Stimulated activated CD4-positive, alpha-beta T cell treated with anti-CD3 and anti-CD28 coated beads, Interleukin-1b, Interleukin-23, amount 100 ng/mL, for 4 hours (primary cell): ENCODE data around the gene DTHD1.
A peak's percentile ranks its signal among the peaks of the same experiment; 100 is the strongest.

Experiments used
- DNase-seq, 2 donors: peaks; one replicate each; pipeline ENCODE4 v3.0.0-alpha.2; 2020; ENCODE audit warnings: low read depth in 2 of 2

Gene DTHD1

GRCh38 chr4:36313703-36314102 lies 32.3 kb downstream of the DTHD1 start:
- no peak for DNase-seq

GRCh38 chr4:36316607-36317006 lies 35.2 kb downstream of the DTHD1 start:
- no peak for DNase-seq

DNA sequence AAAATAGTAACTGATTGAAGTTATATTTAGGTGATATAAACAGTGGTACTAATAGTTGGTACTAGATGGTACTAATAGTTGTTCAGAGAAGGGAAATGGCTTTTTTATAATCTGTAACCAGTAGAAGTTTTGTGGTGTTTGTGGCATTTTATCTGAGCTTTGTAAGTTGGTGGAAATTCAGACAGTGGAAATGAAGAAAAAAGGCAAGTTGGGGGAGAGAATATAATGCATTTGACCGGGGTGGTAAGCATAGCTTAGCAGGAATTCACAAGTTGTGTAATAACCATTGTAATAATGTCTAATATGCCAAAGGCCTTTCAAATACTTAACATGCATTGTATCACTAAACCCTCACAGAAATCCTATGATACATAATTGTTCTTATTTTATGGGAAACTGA lies 36.3 kb downstream of the DTHD1 start:
- no peak for DNase-seq

GRCh38 chr4:36320117-36320896 lies 38.9 kb downstream of the DTHD1 start:
- DNase-seq: no peak

DNA sequence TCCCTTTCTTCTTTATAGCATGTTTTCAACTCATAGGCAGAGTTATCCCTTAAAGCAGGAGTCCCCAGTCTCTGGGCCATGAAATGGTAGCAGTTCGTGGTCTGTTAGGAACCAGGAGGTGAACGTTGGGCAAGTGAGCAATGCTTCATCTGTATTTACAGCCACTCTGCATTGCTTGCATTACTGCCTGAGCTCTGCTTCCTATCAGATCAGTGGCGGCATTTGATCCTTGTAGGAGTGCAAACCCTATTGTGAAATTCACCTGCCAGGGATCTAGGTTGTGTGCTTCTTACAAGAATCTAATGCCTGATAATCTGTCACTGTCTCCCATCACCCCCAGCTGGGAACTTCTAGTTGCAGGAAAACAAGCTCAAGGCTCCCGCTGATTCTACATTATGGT lies 39.8 kb downstream of the DTHD1 start:
- DNase-seq: no peak

GRCh38 chr4:36322921-36323354 lies 41.5 kb downstream of the DTHD1 start:
- DNase-seq: peak in 1 of 2 donors; percentile 22

GRCh38 chr4:36323816-36324419 lies 42.5 kb downstream of the DTHD1 start:
- DNase-seq: no peak

- DNase-seq: no peak
Measured at GRCh38 chr4:36324808-36325207, 43.4 kb downstream of the DTHD1 start.

DNA sequence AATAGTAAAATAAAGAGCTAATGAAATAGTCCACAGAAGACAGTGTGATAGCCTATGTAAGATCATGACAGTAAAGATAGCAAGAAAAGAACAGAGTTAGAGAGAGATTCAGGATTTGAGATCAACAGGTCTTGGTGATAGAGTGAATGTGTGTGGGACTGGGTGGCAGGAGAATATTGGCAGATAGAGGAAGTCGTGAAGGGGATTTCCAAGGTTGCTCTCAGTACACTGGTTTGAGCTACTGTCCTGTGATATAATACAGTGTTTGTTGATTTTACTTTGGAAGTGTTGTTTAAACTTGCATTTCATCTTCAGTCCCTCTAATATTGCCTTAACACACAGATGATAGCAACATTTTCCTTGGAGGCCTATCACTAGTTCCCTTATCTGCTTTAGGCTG lies 44.1 kb downstream of the DTHD1 start:
- no peak for DNase-seq

DNA sequence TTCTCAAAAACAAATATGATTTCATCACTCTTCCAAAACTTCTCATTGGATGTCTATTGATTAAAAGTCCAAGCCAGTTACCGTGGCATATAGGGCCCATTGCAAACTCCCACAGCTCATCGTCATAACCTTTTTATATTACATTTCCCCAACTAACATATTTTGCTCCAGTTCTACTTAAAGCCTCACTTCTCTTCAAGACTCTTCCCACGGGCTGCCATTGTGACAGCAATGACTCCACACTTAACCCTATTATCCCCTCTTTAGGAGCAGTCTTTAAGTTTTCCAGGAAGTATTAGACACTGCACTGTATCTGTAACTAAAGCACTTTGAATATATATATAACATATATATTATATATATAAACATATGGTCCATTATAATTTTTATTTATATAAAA lies 44.5 kb downstream of the DTHD1 start:
- no peak for DNase-seq

DNA sequence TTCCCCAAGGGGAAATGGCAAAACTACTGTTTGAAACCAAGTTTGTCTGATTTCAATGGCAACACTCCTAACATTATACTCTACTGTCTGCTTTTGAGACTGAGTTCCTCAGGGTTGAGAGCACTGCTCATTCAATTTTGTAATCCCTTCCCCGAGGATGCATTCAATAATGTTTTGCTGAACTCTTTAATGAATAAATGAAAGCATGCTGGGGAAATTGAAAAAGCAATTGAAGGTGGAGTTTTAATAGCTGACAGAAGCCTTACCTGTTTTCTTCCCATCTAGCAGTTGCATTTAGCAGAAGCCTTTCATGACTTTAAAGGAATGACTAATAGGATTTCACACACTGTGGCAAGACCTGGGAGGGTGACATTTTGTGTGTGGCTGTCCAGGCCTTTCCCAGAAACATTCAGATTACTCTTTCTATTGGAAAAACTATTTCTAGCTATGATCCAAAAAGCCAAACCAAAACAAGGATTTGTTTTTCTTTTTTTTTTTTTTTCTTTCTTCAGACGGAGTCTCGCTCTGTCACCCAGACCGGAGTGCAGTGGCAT lies 45.1 kb downstream of the DTHD1 start:
- DNase-seq: no peak

- no peak for DNase-seq
Measured at GRCh38 chr4:36327400-36327799, 46.0 kb downstream of the DTHD1 start.

GRCh38 chr4:36328130-36328529 lies 46.7 kb downstream of the DTHD1 start:
- no peak for DNase-seq

- DNase-seq: no peak
Measured at GRCh38 chr4:36329228-36329627, 47.8 kb downstream of the DTHD1 start.

GRCh38 chr4:36330796-36331195 lies 49.4 kb downstream of the DTHD1 start:
- DNase-seq: no peak

DNA sequence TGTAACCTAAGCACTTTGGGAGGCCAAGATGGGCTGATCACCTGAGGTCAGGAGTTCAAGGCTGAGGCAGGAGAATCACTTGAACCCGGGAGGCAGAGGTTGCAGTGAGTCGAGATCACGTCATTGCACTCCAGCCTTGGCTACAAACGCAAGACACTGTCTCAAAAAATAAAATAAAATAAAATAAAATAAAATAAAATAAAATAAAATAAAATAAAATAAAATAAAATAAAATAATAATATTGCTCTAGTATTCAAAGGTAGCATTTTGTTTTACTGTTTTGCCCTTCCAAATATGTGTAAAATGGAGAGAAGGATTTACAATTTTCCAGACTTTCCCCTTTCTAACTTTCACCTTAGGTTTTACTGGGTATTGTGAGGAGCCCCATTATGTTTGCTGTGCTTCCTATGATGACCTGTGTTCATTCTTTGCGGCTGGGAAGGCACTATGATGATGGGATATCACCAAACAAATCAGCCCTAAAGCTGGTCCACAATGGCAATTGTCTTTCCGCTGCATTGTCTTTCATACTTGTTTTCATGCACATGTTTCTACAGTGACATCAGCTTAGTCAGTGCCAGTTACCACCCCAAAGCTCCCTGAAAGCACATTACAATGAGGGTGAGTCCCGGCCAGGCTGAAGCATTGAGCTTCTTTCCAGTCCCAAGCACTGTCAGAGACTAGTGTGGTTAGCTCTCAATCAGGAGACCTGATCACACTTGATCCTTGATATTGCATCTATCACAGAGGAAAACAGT lies 50.8 kb downstream of the DTHD1 start:
- DNase-seq: no peak

DNA sequence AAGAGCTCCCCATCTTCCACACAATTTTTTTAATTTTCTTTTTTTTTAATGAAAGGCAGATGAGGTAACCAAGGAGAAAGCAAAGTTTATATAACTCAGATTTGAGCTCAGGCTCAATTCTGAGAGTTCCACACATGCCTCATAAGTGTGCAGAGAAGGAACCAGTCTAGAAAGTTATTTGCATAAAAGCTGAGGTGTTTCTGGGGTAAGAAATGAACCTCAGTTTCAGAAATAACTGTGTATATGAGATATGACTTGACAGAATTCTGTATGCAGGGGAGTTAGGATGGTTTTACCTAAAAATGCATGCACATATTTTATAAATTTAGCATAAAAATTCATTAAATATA lies 51.3 kb downstream of the DTHD1 start:
- DNase-seq: no peak

- DNase-seq: no peak
Measured at GRCh38 chr4:36333303-36333877, 52.0 kb downstream of the DTHD1 start.

GRCh38 chr4:36337665-36338185 lies 56.3 kb downstream of the DTHD1 start:
- no peak for DNase-seq

GRCh38 chr4:36338973-36339372 lies 57.6 kb downstream of the DTHD1 start:
- DNase-seq: no peak

- DNase-seq: no peak
Measured at GRCh38 chr4:36341936-36342335, 60.5 kb downstream of the DTHD1 start.
